AG04449 (cell line): Measurements from ENCODE around the gene PRKD2.
A peak's percentile ranks its signal among the peaks of the same experiment; 100 is the strongest.
"Not testable (repeated sequence)": the region's sequence is repeated elsewhere in the genome, so short reads cannot be mapped to it uniquely, and the experiment has no call there.

Experiments used
- CTCF ChIA-PET: fragments of 350-600 bp; formaldehyde crosslinking; extraction: SDS; loops from one replicate; lab custom pipeline; 2021; ENCODE audit warnings: antibody characterized with exemption; lab: Yijun Ruan, JAX
- POLR2A ChIA-PET: fragments of 400-600, 350-600 bp; formaldehyde crosslinking; extraction: SDS; loops from one replicate; lab custom pipeline; 2020; ENCODE audit warnings: antibody characterized with exemption, inconsistent platforms; lab: Yijun Ruan, JAX
- DNase-seq: peaks from one replicate; pipeline ENCODE4 v3.0.0-alpha.2; 2010; ENCODE audit warnings: low read depth, low spot score
- H3K4me3 ChIP-seq: 2 replicates; pipeline ENCODE4 v1.5.1; 2011; ENCODE audit warnings: low read depth, mild to moderate bottlenecking, control low read depth, low read length
- CTCF ChIP-seq: IDR thresholded peaks from one replicate; pipeline ENCODE4 v1.5.1; 2011; ENCODE audit warnings: mild to moderate bottlenecking, moderate library complexity, low read length, control low read depth, inconsistent platforms; ENCODE audit not compliant: insufficient read depth; ENCODE audit errors: missing control alignments

PRKD2 gene

GRCh38 chr19:46716672-46717033 lies 261 bp downstream of the PRKD2 start:
- peak overlapping the region; percentile 78 for H3K4me3 ChIP-seq
- no peak for DNase-seq
- ChIA-PET CTCF (interaction anchor here (4.5 to 5.7 kb wide), 2 partner anchors 12 to 13 kb away, joined by 39 to 116 read pairs; no protein-coding TSS in a partner anchor), POLR2A (no interaction called here)
- TF ChIP-seq CTCF: no peak

- H3K4me3 ChIP-seq: peak overlapping the region; percentile 78
- DNase-seq: no peak
- CTCF ChIA-PET: interaction anchor here (0.8 to 5.7 kb wide), 6 partner anchors 12 to 124 kb away, joined by 3 to 116 read pairs (median 11); no protein-coding TSS in a partner anchor
- POLR2A ChIA-PET: no interaction called here
- no peak for TF ChIP-seq CTCF
These were observed 791 bp downstream of the PRKD2 start for GRCh38 chr19:46715975-46716671.

- peak overlapping the region; percentile 78 for H3K4me3 ChIP-seq
- no peak for DNase-seq
- TF ChIP-seq CTCF: no peak
- CTCF ChIA-PET: interaction anchor here (0.8 to 5.7 kb wide), 9 partner anchors 12 to 125 kb away, joined by 3 to 116 read pairs (median 4); no protein-coding TSS in a partner anchor
- POLR2A ChIA-PET: no interaction called here
These were observed 1.3 kb downstream of the PRKD2 start for GRCh38 chr19:46715620-46715974.

GRCh38 chr19:46714444-46715106 lies 2.3 kb downstream of the PRKD2 start:
- DNase-seq: no peak
- peak overlapping the region; percentile 62 for H3K4me3 ChIP-seq
- CTCF ChIA-PET: interaction anchor here (0.7 to 5.7 kb wide), 9 partner anchors 9 to 101 kb away, joined by 3 to 116 read pairs (median 3); no protein-coding TSS in a partner anchor
- POLR2A ChIA-PET: interaction anchor here (1.6 kb wide), 1 partner anchor 74 kb away, joined by 6 read pairs; the partner anchor contains the start of gene SLC1A5
- TF ChIP-seq CTCF: no peak

- no peak for TF ChIP-seq CTCF
- ChIA-PET CTCF (interaction anchor here (0.7 to 5.7 kb wide), 5 partner anchors 10 to 100 kb away, joined by 3 to 116 read pairs (median 18); no protein-coding TSS in a partner anchor), POLR2A (interaction anchor here (0.6 to 1.6 kb wide), 2 partner anchors 26 to 74 kb away, joined by 3 to 6 read pairs; partner anchors contain the start of gene SLC1A5)
- DNase-seq: no peak
- H3K4me3 ChIP-seq: peak overlapping the region; percentile 62
These were observed 3.0 kb downstream of the PRKD2 start for GRCh38 chr19:46713781-46714443.

- ChIA-PET POLR2A (interaction anchor here (0.7 kb wide), 1 partner anchor 76 kb away, joined by 4 read pairs; the partner anchor contains the start of gene SLC1A5), CTCF (interaction anchor here (0.7 to 5.7 kb wide), 4 partner anchors 9 to 118 kb away, joined by 3 to 116 read pairs (median 28); no protein-coding TSS in a partner anchor)
- H3K4me3 ChIP-seq, DNase-seq: not testable (repeated sequence)
These were observed 4.1 kb downstream of the PRKD2 start for GRCh38 chr19:46712768-46713338.
